Left hindlimb (tissue), 1 donor: ENCODE data around the gene SOX9.
"Not testable (repeated sequence)": the region's sequence is repeated elsewhere in the genome, so short reads cannot be mapped to it uniquely, and the experiment has no call there.

Experiments used
- DNase-seq: peaks from one replicate; pipeline ENCODE4 v3.0.0-alpha.2; 2018

The SOX9 gene

GRCh38 chr17:72111336-72111923 is 9.4 kb upstream of the SOX9 start:
- DNase-seq: no peak

DNA sequence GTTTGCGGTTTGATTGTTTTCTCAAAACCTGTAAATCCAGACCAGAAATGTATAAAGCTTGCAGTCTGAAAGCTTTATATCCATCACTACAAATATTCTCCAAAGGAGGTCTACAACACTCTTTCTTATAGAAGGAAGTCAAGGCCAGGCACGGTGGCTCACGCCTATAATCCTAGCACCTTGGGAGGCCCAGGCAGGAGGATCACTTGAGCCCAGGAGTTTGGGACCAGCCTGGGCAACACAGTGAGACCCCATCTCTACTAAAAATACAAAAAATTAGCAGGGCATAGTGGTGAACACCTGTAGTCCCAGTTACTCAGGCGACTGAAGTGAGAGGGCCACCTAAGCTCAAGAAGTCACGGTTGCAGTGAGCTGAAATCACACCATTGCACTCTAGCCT is 8.9 kb upstream of the SOX9 start:
- DNase-seq: not testable (repeated sequence)

DNA sequence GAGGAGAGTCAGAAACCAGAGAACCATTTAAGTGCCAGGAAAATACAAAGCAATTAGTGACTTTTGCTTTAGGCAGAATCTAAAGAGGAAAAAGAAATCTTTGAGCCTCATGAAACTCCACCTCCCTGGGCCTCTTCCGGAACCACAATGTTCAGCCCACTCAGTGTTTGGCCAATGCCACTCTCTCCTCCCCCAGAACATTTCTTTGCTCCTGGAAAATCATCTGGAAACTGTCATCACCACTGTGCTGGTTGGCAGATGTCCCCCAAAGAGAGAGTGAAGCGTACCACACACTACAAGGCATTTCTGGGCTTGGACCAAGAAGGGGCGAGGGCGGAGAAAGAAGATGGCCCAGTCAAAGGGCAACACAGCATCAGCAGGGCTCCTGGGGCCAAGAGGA is 7.1 kb upstream of the SOX9 start:
- DNase-seq: no peak

- DNase-seq: no peak
These were observed 4.9 kb upstream of the SOX9 start for GRCh38 chr17:72115781-72116525.

DNA sequence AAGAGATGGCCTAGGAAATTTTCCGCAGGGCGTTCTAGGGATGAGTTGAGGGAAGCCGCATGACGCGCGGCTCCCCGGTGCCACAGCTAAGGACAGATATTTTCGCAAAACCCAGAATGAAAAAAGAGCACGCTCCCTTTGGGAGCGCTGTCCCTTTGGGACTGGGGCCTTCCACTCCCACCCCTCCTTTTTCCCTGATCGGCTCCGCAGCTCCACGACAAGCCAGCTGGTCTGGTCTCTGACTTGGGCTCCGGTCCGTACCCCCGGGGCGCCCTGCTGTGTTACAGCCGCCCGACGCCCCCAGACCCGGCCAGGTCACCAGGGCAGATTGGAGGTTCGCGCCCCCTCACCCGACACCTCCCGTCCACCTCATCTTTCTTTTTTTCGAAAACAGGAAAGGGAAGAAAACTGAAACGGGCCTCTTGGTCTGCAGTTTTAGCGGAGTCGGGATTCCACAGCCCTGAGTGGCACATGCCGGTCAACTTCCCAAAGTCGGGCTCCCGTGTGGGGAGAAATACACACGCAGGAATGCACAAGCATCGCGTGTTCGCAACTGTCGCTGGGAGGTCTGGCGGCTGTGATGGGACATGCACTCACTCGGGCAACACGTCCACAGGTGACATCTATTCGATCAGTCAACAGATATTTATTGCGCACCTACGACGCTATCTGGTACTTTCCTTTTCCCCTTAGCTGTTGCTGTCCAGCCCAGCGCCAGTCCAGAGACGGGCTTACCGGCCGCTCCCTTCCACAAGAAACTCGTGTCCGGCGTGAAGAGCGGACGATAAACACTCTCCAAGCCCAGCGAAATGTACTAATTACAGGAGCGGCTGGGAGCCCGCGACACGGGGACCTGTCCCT is 3.9 kb upstream of the SOX9 start:
- DNase-seq: peak; percentile 62

GRCh38 chr17:72117535-72118334 is 3.1 kb upstream of the SOX9 start:
- DNase-seq: no peak

DNA sequence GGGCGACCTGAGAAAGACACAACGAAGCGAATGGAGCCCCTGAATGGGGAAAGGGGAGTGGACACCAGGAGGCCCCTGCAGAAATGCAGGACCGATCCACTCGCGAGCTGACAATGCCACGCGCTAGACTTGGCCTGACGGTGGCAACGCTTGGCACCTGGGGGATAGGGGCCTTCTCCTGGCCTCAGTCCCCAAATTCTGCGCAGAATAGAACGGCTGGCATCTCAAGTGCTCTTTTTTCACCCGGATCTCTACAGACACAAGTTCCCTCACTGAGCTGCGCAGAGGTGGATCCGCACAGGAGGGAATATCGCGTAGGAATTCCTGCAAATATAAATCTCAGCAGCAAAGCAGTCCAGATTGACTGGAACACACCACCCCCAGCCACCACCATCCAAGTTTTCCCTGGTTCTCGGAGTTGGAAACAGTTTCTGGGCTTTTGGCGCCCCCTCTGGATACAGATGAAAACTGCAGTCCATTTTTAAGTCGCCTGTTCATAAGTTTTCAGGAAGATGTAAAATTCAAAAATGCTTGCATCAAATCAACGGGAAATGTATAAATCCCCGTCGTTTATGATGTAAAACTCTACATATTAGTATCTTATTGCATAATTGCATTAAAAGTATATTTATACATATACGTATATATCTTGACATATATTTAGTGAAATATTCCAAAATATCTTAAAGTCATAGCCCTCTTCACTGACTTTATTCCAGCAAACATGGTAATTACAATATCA is 2.3 kb upstream of the SOX9 start:
- DNase-seq: peak; percentile 90

DNA sequence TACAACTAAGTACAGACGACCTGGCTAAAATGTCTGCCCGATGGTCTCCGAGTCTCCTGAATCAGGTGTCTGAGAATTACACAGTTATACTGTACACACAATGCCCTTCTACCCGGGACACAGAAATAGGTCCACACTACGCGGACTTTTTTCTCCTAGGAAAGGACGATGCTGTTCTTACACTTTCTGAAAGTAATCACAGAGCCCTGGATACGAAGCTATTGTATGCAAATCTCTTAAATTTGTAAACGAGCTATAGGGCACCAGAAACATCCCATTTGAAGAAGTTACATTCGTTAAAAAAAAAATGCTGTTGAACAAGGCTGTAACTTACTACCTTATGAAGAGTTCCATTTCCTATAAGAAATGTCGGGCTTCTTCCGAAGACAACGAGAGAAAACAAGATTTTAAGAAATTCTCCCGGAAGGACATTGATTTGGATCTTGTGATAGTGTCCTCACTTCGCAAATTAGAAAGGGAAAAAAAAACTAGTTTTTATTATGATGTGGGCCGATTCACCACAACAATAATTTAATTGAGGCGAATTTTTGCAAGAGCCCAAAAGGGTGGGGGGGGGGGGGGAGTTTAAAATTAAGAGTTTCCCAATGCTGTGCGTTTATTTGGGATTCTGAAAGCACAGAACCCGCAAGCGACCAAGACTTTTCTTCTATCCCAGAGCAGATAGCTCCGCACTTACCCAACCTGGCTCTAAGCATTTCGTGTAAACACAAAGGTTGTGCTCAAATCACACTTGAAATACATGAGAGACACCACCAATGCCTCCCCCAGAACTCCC is 1.5 kb upstream of the SOX9 start:
- no peak for DNase-seq

- no peak for DNase-seq
These were observed 763 bp upstream of the SOX9 start for GRCh38 chr17:72119873-72120641.

GRCh38 chr17:72121164-72122009 is 567 bp downstream of the SOX9 start:
- DNase-seq: peak; percentile 74

- peak; percentile 70 for DNase-seq
These were observed 1.4 kb downstream of the SOX9 start for GRCh38 chr17:72122010-72122764.

DNA sequence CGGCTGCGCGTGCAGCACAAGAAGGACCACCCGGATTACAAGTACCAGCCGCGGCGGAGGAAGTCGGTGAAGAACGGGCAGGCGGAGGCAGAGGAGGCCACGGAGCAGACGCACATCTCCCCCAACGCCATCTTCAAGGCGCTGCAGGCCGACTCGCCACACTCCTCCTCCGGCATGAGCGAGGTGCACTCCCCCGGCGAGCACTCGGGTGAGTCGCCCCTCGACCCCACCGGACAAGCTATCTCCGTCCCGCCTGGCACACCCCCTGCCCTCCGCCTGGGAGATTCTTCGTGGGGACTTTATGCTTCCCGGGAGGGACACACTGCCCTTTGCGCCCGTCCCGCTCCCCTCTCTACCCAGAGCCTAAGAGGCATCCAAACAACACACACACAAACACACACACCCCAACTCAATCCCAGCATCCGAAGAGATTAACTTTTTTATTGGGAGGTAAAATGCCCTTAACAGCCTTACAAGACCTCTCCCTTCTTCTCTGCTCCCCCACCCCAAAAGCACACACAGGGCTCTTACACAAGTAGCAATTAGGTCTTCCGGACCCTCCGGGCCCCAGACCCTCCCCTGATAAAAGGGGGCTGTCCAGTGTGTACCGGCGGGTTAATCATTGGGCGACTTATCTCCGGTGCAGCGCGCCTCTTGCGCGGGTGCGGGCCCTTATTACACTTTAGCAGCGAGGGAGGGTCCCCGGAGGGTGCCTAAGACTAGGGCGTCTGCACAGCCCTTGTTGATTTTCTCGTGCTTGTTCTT is 2.1 kb downstream of the SOX9 start:
- no peak for DNase-seq

DNA sequence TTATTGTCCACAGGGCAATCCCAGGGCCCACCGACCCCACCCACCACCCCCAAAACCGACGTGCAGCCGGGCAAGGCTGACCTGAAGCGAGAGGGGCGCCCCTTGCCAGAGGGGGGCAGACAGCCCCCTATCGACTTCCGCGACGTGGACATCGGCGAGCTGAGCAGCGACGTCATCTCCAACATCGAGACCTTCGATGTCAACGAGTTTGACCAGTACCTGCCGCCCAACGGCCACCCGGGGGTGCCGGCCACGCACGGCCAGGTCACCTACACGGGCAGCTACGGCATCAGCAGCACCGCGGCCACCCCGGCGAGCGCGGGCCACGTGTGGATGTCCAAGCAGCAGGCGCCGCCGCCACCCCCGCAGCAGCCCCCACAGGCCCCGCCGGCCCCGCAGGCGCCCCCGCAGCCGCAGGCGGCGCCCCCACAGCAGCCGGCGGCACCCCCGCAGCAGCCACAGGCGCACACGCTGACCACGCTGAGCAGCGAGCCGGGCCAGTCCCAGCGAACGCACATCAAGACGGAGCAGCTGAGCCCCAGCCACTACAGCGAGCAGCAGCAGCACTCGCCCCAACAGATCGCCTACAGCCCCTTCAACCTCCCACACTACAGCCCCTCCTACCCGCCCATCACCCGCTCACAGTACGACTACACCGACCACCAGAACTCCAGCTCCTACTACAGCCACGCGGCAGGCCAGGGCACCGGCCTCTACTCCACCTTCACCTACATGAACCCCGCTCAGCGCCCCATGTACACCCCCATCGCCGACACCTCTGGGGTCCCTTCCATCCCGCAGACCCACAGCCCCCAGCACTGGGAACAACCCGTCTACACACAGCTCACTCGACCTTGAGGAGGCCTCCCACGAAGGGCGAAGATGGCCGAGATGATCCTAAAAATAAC is 3.0 kb downstream of the SOX9 start:
- DNase-seq: peak; percentile 56

DNA sequence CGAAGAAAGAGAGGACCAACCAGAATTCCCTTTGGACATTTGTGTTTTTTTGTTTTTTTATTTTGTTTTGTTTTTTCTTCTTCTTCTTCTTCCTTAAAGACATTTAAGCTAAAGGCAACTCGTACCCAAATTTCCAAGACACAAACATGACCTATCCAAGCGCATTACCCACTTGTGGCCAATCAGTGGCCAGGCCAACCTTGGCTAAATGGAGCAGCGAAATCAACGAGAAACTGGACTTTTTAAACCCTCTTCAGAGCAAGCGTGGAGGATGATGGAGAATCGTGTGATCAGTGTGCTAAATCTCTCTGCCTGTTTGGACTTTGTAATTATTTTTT is 3.6 kb downstream of the SOX9 start:
- no peak for DNase-seq

DNA sequence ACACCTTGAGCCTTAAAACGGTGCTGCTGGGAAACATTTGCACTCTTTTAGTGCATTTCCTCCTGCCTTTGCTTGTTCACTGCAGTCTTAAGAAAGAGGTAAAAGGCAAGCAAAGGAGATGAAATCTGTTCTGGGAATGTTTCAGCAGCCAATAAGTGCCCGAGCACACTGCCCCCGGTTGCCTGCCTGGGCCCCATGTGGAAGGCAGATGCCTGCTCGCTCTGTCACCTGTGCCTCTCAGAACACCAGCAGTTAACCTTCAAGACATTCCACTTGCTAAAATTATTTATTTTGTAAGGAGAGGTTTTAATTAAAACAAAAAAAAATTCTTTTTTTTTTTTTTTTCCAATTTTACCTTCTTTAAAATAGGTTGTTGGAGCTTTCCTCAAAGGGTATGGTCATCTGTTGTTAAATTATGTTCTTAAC is 4.4 kb downstream of the SOX9 start:
- DNase-seq: no peak

DNA sequence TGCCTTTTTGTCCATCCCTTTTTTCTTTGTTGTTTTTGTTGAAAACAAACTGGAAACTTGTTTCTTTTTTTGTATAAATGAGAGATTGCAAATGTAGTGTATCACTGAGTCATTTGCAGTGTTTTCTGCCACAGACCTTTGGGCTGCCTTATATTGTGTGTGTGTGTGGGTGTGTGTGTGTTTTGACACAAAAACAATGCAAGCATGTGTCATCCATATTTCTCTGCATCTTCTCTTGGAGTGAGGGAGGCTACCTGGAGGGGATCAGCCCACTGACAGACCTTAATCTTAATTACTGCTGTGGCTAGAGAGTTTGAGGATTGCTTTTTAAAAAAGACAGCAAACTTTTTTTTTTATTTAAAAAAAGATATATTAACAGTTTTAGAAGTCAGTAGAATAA is 4.9 kb downstream of the SOX9 start:
- DNase-seq: no peak
